ENCODE measurements around the gene ZNRF2.

ZNRF2 gene

DNA sequence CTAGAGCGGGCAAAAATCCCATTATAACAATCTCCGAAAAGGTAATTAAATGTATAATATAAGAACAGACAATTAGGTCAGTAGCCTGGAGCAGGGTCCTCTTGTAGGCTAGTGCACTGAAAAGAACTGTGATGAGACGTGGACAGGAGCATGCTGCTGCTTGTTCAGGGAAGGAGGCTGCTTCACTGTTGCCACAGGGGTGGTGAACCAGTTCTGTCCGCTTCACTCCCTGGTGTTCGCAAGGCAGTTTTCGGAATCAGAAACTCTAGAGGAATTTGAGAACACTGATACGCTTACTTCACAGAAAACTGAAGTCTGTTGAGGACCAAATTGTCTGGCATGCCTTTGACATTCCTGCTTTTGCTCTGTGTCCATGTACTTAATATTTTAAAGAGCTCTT, 17.4 kb downstream of the ZNRF2 start:
- ChIA-PET CTCF (interaction anchor here (0.7 to 1.2 kb wide), 2 partner anchors 10 to 17 kb away, joined by 3 to 5 read pairs; no protein-coding TSS in a partner anchor), POLR2A (no interaction called here)
- DNase-seq (ENCODE audit: extremely low spot score): no peak
- no peak for TF ChIP-seq CTCF (IDR thresholded peaks at IDR 0.05; ENCODE audit: control extremely low read depth, extremely low read depth, low read depth, missing control alignments)

DNA sequence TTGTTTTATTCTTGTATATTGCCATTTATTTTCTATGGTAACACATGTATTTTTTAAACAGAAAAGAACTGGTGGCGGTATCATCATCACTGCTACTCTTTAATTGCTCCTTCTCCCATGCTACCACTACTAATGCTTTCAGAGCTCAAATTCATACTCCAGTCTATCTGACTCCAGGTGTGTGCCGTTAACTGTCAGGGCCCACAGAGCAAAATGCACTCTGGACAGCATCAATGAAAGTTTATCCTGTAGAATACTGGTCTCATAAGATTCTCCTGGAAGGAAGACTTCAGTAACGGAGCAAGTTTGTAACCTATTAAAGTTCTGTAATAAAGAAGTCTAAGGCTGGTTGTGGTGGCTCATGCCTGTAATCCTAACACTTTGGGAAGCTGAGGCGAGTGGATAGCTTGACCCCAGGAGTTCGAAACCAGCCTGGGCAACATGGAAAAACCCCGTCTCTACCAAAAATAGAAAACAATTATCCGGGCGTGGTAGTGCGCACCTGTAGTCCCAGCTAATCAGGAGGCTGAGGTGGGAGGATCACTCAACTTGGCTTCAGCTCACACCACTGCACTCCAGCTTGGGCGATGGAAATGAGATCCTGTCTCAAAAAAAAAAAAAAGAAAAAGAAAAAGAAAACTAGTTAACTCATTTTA, 18.4 kb downstream of the ZNRF2 start:
- POLR2A ChIA-PET: no interaction called here
- no peak for TF ChIP-seq CTCF (IDR thresholded peaks at IDR 0.05; ENCODE audit: control extremely low read depth, extremely low read depth, low read depth, missing control alignments)
- no peak for DNase-seq (ENCODE audit: extremely low spot score)
- CTCF ChIA-PET: interaction anchor here (2.6 to 4.1 kb wide), 2 partner anchors 10 to 20 kb away, joined by 8 to 15 read pairs; no protein-coding TSS in a partner anchor

DNA sequence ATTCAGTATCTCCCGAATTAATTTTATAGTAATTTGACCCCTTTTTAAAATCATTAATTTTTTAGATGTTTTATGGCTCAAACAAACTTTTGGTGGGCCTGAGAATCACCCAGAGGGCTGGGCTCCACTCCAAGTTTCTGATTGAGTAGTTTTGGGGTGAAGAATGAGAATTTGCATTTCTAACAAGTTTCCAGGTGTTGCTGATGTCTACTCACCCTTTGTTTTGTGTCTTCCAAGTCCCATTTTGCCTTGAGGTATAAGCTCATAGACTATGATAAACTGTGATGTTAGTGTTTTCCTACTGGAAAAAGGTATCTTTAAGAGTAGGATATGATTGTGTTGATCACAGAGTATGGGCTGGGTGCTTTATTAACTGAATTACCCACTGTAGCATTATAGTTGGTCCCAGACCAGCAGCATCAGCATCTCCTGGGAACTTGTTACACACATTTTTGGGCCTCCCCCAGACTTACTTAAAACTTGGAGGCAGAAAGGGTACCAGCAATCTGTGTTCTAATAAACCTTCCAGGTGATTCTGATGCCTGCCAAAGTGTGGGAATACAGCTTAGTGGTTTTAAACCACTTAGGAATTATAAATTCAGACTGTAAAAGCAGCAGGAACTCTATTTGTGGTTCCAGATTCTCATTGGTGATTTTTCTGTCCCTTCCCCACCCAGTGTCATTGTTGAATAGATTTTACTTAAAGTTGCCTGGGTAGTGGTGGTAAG, 19.1 kb downstream of the ZNRF2 start:
- no peak for DNase-seq (ENCODE audit: extremely low spot score)
- ChIA-PET POLR2A (no interaction called here), CTCF (interaction anchor here (0.7 to 4.1 kb wide), 3 partner anchors 9 to 19 kb away, joined by 3 to 15 read pairs (median 8); no protein-coding TSS in a partner anchor)
- no peak for TF ChIP-seq CTCF (IDR thresholded peaks at IDR 0.05; ENCODE audit: control extremely low read depth, extremely low read depth, low read depth, missing control alignments)

GRCh38 chr7:30304177-30304884, 19.9 kb downstream of the ZNRF2 start:
- TF ChIP-seq CTCF (IDR thresholded peaks at IDR 0.05; ENCODE audit: control extremely low read depth, extremely low read depth, low read depth, missing control alignments): no peak
- ChIA-PET CTCF (interaction anchor here (1.5 to 4.1 kb wide), 4 partner anchors 8 to 35 kb away, joined by 4 to 15 read pairs (median 8); no protein-coding TSS in a partner anchor), POLR2A (no interaction called here)
- DNase-seq (ENCODE audit: extremely low spot score): no peak

- CTCF ChIA-PET: interaction anchor here (3.6 kb wide), 1 partner anchor 16 kb away, joined by 9 read pairs; no protein-coding TSS in a partner anchor
- POLR2A ChIA-PET: interaction anchor here (0.6 kb wide), 1 partner anchor 11 kb away, joined by 6 read pairs; no protein-coding TSS in a partner anchor
- no peak for DNase-seq (ENCODE audit: extremely low spot score)
- no peak for TF ChIP-seq CTCF (IDR thresholded peaks at IDR 0.05; ENCODE audit: control extremely low read depth, extremely low read depth, low read depth, missing control alignments)
These were observed 22.6 kb downstream of the ZNRF2 start for GRCh38 chr7:30306976-30307375.

- no peak for TF ChIP-seq CTCF (IDR thresholded peaks at IDR 0.05; ENCODE audit: control extremely low read depth, extremely low read depth, low read depth, missing control alignments)
- ChIA-PET POLR2A (no interaction called here), CTCF (interaction anchor here (1.3 to 3.6 kb wide), 2 partner anchors 14 to 30 kb away, joined by 3 to 9 read pairs; no protein-coding TSS in a partner anchor)
- DNase-seq (ENCODE audit: extremely low spot score): no peak
These were observed 24.0 kb downstream of the ZNRF2 start for GRCh38 chr7:30308389-30308788.

Measured in GM10248 (cell line).